Dedifferentiated amniotic fluid mesenchymal stem cell (primary cell): ENCODE results near the gene MAPK13.
"Not testable (repeated sequence)": the region's sequence is repeated elsewhere in the genome, so short reads cannot be mapped to it uniquely, and the experiment has no call there.

Experiments
- DNase-seq: peaks from one replicate; pipeline ENCODE4 v3.0.0-alpha.2; 2016; ENCODE audit errors: extremely low spot score

The MAPK13 gene

DNA sequence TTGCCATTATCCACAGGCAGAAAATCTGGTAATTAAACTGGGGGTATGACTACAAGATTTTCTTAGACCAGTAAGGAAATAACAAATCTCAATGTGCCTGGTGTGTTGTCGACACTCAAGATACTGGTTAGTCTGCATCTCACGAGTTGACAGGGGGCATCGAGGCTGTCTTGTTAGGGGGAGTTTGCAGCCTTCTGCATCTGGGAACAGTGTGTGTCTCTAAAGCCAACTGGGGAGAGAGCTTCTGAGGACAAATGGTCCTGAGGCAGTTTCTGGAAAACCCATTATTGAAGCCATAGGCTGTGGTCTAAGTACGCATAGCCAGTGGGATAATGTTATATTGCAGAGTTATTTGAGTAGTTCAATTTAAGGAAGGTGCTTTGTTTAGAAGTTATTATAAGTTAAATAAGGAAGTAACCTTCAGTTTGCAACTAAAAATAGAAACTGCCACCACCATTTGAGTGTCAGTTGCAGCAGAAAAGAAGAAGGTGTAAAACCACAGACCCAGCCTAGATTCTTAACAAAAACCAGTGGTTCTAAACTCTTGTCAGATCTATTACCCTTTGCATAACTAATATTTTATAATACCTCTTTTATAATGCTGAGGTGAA lies 15.4 kb upstream of the MAPK13 start:
- DNase-seq: no peak

DNA sequence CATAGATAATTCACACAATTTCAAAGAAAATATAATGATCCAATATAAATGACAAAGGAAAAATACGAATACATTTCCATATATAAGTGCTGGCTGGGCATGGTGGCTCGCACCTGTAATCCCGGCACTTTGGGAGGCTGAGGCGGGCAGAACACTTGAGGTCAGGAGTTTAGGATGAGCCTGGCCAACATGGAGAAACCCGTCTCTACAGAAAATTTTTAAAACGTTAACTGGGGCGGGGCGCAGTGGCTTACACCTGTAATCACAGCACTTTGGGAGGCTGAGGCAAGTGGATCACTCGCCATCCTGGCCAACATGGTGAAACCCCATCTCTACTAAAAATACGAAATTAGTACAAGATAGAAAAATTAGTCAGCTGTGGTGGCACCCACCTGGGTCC lies 14.9 kb upstream of the MAPK13 start:
- DNase-seq: no peak

DNA sequence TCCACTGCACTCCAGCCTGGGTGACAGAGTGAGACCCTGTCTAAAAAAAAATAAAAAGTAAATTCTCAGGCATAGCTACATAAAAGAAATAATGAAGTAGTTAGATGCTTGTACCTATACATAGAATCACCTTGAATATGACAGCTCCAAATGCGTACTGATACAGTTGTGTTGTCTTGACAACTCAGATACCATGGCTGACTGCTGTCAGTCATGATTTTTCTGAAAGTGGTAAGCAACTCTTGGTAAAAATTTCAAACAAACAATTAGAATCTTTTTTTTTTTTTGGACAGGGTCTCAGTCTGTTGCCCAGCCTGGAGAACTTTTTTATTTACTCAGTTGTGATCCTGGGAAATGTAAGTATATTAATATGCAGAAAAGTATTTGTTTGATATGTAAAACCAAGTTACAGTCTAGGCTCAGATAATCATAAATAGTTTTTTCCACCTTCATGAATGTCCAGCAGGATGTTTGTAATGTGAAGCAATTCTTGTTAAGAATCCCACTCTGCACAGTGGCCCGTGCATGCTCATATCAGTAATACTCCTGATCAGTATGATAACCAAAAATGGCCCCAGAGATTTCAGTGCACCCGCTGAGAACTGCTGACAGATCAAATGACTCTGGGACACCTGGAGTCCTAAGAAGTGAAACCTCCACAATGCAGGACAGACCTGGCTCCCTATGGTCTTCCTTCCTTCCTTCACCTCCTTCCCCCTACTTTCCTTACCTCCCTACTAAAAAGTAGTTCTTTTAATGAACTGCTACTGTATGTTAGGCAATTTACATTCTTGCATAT lies 14.0 kb upstream of the MAPK13 start:
- no peak for DNase-seq

DNA sequence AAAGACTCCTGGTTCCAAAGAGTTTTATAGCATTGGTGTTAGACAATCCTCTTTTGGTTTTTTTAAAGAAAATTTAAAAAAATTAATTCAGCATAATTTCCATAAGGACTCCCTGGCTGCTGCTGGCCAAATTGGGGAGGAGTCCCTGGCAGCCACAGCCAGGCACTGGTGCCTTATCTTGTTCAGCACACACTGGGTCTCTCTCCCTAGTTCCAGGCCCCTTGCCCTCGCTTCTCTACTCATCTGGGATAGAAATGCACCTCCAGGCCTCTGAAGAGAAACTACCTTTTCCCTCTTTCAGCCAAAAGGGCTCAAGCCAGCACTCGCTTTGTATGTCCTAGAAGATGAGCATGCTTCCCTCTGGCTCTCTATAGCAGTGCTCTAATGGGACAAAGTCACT lies 13.4 kb upstream of the MAPK13 start:
- DNase-seq: no peak

DNA sequence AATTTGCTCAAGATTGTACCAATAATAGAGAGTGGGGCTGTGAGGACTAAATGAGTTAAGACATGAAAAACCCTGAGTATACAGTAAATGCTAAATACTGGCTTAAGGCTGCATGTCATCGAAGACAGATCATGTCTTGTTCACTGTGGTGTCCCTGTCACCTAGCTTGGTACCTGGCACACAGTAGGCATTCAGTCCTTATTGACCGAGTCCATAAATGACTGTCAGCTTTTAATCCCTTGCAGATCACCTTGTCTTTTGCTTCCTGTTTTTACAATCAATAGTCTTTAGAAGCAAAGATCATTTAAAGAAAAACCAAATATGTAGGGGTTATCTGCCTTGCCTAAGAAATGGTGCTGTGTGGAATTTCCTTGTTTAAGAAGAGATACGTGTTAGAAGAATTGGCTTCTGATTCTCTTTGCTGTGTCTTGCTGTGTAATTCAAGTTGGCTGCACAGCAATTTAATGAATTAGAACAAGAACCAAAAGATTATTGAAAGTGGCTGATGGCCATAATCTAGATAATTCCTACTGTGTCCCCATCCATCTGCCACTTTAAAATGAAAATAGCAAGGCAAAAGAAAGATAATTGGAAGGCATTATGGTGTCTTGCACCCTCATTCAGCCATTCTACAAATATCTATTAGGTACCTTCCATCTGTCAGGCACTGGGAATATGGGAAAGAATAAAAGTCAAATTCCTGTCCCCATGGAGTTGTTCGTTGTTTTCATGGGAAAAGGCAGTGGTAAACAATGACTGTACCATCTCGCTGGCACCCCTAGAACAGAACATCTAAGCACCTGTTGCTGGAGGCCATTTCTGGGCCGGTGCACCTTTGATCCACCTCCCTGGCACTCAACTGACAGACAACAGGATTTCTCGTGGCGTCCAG lies 12.4 kb upstream of the MAPK13 start:
- DNase-seq: no peak

DNA sequence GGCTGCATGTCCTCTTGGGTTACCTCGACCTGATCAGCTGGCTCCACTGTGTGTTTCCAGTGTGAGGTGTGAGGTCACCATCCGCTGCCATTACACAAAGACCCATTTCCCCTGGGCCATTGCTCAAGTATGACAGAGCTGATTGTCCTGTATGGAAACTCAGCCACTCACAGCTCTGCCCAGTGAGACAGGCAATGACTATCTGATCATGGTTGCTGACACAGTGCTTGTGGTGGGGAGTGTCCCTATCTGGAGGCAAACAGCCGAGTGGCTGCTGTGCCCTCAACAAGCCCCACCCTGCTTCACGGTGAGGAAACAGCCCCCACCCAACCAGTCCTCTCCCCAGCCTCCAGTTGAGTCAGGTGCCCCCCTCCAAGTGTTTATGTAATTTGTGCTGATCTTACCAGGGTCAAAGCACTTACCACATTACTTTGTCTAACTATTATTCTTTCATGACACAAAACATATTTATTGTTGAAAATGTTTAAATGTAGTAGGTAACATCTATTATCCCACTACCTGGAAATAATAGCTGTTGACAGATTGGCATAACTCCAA lies 11.7 kb upstream of the MAPK13 start:
- no peak for DNase-seq

DNA sequence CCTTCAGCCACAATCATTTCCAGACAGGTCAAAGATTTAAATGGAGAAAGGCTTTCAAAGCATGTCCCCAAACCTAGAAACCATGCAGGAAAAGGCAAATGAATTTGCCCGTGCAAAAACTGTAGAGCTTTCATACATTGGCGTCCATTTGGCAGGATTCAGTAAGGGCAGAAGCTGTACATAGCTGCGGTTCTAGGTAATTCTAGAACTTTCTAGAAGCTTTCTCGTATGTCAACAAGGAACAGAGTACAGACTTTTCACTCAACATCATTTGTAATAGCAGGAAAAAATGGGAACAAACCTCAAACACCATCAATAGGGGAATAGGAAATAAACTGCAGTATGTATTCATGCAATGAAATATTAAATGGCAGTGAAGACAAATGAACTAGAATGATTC lies 11.1 kb upstream of the MAPK13 start:
- no peak for DNase-seq

DNA sequence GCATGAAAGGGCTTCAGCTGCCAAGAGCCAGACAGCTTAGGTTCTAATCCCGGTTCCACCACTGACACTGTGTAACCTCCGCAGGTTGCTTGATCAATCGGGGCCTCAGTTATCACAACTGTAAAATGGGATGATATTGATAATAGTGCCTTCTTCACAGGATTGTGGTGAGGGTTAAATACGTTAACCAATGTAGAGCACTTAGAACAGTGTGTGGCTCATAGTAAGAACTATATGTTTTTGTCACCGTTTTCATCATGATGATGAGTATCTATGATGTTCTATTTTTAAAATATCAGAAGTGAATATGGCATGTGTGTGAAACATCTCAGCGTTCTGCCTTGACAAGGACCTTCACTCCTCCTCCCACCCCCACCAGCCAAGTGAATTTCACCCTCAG lies 10.3 kb upstream of the MAPK13 start:
- no peak for DNase-seq

DNA sequence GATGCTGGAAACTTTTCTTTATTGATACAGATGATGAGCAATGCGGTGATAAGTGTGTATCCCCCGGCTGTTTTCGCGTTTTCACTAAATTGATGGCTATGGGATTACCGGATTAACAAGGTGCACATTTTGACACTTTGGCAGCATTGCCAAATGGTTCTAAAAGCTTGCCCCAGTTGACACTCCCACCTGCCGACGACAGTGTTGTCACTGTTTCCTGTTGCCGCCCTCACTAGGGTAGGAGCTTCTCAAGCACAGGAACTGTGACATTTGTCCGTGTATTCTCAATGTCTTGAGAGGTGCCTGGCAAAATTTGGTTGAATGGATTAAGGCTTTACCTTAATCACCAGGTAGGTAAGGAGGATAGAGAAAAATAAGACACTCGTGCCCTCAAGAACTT lies 9.8 kb upstream of the MAPK13 start:
- DNase-seq: no peak

DNA sequence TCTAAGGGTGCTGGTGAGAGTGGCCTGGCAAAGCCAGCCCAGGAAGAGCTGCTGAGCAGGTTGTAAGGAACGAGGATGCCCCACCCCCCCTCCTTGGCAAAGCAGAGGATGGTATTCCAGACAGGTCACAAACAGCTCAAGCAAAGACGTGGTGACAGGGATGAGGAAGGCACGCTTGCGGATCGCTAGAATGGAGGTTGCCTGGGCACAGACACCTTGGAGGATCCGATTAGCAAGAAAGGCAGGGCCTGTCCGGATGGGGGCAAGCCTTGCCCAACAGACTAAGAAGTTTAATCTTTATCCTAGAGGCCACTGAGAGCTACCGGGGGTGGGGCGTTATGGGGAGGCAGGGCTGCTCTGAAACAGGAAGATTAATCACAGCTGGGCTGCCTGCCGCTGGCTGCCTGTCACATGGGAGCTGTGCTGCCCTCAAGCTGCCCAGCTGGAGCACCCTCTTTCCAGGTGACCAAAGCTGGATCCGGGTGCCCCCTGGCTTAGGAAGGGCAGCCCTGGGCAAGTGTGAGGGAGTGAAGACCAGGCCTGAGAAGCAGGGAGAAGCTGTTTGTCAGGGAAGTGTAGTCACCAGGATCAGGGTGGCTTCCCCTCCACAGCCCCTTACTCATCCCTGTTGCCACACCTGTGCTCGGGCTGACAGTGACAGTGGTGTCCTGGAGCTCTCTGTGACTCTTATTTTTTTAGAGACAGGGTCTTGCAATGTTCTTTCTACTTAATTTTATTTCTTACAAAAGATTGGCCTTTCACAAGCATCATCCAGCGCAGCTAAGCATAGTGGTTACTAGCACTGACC lies 9.1 kb upstream of the MAPK13 start:
- DNase-seq: no peak

DNA sequence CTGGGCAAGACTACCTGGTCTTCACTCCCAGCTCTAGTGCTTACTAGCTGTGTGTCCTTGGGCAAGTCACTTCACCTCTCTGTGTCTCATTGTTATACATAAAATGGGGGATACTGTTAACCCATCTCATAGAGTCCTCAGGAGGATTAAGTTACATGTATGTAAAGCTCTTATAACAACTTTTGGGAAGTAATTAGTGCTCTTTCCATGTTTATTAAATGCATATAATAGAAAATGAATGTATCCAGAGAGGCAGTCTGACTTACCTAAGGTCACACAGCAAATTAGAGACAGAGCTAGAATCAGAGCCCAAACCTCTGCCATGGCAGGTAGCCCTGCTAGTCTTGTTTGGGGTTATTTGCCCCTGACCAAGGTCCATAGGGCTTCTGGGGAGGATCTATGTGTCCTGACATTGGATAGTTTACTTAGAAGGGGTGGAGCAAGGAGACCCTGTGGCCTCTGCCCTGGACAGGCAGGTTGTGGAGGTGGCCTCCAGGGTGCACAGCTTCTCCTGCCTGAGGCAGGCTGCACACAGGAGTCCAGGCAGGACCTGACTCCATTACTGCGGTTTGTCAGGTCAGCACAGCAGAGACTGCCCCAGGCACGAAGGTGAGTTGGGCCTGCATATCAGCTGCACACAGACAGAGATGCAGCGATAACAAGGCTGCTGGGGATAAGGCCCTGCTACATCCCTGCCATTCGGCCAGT lies 8.4 kb upstream of the MAPK13 start:
- no peak for DNase-seq

DNA sequence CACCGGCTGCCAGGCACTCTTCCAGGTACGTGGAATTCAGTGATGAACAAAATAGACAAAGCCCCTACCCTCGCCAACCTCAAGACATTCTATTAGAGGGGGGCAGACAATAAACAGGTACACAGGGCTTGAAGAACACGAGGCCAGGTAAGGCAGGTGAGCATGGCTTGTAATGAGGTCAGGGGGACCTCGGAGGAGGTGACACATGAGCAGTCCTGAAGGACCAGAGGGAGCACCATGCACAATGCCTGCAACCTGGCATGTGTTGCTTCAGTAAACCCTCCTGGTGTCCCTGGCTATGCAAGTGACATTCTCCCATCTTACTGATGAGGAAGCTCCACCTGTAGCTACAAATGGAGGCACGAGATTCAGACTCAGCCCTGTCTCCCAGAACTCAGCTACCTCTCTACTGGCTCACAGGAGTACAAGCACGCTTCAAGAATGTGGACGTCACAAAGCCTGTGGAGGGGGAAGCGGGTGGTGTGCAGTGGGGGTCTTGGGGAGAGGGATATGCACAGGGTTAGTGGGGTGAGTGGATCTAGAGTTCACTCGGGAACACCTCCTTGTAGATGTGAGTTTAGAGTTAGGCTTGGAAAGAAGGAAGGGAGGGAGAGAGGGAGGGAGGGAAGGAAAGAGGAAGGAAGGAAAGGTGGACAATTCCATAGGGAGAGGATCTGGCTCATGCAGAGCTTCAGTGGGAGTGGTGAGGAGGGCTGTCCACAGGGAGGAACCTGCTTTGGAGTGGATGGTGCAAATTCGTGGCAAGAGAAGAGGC lies 7.6 kb upstream of the MAPK13 start:
- DNase-seq: no peak

DNA sequence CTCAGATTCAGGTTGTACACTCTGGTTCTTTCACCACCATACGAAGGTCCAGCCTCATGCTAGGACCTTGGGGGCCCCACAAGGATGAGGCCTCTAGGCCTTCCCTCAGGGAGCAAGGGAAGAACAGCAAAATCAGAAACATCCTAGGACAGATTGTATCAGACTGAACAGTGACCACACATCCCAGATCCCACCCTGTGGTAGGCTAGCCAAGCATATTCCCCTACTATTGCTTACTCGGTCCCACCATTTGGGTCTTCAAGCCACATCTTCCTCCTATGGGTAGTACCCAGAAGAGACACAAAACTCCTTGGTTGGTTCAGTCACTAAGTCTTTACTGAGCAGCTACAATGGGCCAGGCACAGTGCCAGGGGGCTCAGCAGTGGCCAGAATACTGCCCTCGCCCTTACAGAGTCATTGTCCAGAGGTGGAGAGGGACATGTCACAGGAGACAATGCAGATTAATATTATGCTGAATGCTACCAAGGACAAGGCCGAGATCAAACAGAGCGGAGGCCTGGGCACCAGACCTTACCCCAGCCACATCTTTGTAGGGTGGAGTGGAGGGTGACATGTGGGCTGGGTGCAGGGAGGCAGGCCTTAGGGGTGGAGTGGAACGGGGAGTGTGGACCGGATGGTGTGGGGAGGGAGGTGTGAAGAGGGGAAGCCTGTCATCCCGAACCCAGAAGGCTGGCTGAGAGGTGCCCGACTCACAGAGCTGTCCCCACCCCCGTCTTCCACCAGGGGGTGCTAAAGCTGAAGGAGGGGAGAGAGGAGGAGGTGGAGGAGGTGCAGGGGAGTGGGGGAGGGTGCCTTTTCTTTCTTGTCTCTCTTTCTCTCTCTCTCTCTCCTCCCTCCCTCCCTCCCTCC lies 6.8 kb upstream of the MAPK13 start:
- DNase-seq: peak; percentile 37

DNA sequence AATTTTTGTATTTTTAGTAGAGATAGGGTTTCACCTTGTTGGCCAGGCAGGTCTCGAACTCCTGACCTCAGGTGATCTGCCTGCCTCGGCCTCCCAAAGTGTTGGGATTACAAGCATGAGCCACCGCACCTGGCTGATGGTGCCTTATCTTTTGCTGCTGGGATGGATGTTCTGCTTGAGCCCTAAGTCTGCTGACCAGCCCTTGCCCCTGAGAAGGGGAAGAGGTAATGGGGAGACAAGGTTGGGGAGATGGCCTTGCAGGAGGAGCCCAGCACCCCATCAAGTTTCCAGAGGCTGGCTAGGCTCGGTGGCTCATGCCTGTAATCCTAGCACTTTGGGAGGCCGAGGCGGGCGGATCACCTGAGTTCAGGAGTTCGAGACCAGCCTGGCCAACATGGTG lies 6.0 kb upstream of the MAPK13 start:
- not testable (repeated sequence) for DNase-seq

DNA sequence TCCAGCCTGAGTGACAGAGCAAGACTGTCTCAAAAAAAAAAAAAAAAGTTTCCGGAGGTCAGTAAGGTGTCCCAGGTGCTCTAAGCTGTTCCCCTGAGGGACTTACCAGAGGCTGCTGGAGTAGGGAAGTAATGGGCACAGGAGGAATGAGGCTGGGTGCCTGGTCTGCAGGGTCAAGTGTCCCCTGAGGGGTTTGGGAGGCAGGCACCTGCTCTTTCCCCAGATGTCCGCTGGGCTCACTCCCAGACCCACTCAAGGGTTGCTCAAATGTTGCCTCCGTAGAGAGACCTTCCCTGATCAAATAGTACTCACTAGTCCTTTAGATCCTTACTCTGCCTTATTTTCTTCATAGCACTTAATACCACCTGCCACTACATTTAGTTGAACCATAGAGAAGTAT lies 5.4 kb upstream of the MAPK13 start:
- DNase-seq: no peak

DNA sequence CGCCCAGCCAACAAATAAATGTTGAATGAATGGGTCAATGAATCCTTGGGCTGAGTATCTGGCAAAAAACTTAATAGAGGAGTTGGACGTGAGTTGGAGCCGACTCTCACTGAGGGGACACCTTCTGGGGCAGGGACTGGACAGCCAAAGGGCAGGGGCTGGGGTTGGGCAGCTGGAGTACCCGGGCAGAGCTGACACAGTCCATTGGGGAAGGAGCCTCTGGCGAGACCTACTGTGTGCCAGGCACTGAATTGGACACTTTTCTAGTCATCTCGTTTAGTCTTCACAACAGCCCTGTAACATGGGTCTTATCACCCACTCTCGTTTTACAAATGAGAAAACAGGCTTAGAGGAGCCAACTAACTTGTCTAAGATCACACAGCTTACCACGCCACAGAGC lies 4.7 kb upstream of the MAPK13 start:
- no peak for DNase-seq

DNA sequence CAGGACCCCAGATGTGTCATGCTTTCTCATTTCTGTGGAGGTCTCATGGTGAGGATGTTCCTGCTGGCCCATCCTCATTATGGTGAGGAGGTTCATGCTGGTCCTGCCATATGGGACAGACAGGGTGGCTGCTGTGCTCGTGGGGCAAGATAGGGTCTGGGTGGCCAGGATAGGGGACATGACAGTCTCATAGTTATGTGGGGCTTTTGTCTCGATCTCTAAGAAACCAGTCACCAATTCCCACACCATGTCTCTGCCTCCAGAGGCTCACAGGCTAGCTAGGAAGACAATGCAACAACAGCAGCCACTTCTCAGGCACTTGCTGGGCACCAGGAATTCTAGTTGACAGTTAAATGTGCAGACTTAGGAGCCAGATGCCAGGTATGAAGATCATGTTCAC lies 4.2 kb upstream of the MAPK13 start:
- no peak for DNase-seq

DNA sequence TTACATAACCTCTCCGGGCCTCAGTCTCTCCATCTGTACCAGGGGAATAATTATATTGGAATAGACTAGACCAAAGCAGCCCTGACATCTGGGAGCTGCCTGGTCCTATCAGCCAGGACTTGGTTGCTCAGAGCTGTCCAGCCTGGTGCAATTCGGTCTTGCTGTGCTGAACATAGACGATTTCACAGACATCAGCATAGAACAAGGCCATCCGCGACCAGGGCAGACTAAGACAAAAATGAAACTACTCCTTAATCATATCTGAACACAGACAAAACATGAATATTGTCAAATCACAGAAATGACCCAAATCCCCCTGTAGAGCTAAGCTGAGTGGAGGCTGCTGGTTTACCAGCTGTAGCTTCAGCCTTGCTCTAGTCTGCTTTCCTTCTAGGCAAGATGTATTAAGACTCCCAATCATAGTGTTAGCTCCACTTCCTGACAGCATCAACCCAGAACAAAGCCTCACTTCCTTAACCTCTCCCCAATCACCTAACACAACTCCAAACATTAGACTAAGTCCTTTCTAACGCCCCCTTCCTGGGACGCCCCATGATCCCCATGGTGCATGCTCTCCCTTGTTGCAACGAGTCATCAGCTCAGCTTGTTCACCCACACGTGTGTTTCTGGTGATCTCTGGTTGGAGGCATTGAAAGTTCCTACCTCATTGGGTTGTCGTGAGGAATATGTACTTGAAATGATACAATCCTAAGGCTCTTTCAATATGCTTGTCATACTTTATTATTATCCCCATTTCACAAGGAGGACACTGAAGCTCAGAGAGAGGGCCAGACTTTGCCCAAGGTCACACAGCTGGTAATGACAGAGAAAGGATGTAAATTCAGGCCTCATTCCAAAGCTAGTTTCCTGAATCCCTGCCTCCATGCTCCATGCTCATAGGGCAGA lies 3.5 kb upstream of the MAPK13 start:
- DNase-seq: no peak
